Mesothelial cell of epicardium (in vitro differentiated cells): ENCODE measurements around the gene WDR7. TPM values are rescaled to one million over a fixed set of nuclear protein-coding genes. Genes with fewer than 3 reads are reported as not detected.

ENCODE experiments used
- DNase-seq, 2 experiments: peaks; one replicate each; pipeline ENCODE4 v3.0.0; 2021; ENCODE audit warnings: low spot score in 2 of 2; ENCODE audit not compliant: unreplicated experiment in 2 of 2
- H3K27ac Mint-ChIP-seq: 2 replicates; pipeline ENCODE4 v1.8.0; 2021; ENCODE audit warnings: mixed read lengths
- H3K27me3 Mint-ChIP-seq: 2 replicates; pipeline ENCODE4 v1.8.0; 2021; ENCODE audit warnings: low read depth, mixed read lengths
- H3K36me3 Mint-ChIP-seq: 2 replicates; pipeline ENCODE4 v1.8.0; 2021; ENCODE audit warnings: mixed read lengths
- H3K4me1 Mint-ChIP-seq: 2 replicates; pipeline ENCODE4 v1.8.0; 2021; ENCODE audit warnings: mixed read lengths
- H3K4me3 Mint-ChIP-seq: 2 replicates; pipeline ENCODE4 v1.8.0; 2021; ENCODE audit warnings: mild to moderate bottlenecking, moderate library complexity, mixed read lengths
- H3K9me3 Mint-ChIP-seq: 2 replicates; pipeline ENCODE4 v1.8.0; 2021; ENCODE audit warnings: mixed read lengths
- CTCF ChIP-seq: fragments of 200-600 bp; sonication (generic); IDR thresholded peaks from one replicate; pipeline ENCODE4 v1.5.0; 2021; ENCODE audit warnings: antibody characterized with exemption; ENCODE audit not compliant: unreplicated experiment
- total RNA-seq: library from RNA; stranded (reverse); gene quantifications from 3 replicates; pipeline ENCODE4 v1.2.1, GENCODE V29; 2021

The WDR7 gene
- total RNA-seq, 1 donor from 2014 or later, result 28.0 TPM

- no peak for TF ChIP-seq CTCF
- Mint-ChIP-seq H3K27ac (no peak overlapping the region), H3K4me1 (peaks cover 4% of the 10 kb centered on the region), H3K4me3 (no peak overlapping the region), H3K9me3 (peaks cover 3% of the 10 kb centered on the region), H3K27me3 (no peaks in the 10 kb centered on the region), H3K36me3 (peaks cover 5% of the 10 kb centered on the region)
- no peak for DNase-seq
Measured at GRCh38 chr18:56878711-56879110, 227.6 kb downstream of the WDR7 start.

GRCh38 chr18:56884511-56884910 lies 233.4 kb downstream of the WDR7 start:
- Mint-ChIP-seq H3K27me3 (no peaks in the 10 kb centered on the region), H3K27ac (no peak overlapping the region), H3K36me3 (peaks cover 22% of the 10 kb centered on the region), H3K4me3 (no peak overlapping the region), H3K9me3 (peaks cover 28% of the 10 kb centered on the region), H3K4me1 (no peaks in the 10 kb centered on the region)
- no peak for DNase-seq
- no peak for TF ChIP-seq CTCF

- no peak for TF ChIP-seq CTCF
- no peak overlapping the region for H3K4me3 Mint-ChIP-seq
- H3K27me3 Mint-ChIP-seq, result no peaks in the 10 kb centered on the region
Measured at GRCh38 chr18:56888978-56889377, 237.8 kb downstream of the WDR7 start.

GRCh38 chr18:56889621-56890020 lies 238.5 kb downstream of the WDR7 start:
- Mint-ChIP-seq H3K27ac (peak overlapping the region; percentile 43), H3K4me1 (peaks cover 9% of the 10 kb centered on the region), H3K4me3 (no peak overlapping the region), H3K27me3 (no peaks in the 10 kb centered on the region), H3K9me3 (peaks cover 16% of the 10 kb centered on the region), H3K36me3 (peaks cover 7% of the 10 kb centered on the region)
- no peak for TF ChIP-seq CTCF
- DNase-seq, result no peak

More at GRCh38 chr18:56888978-56889377, 237.8 kb downstream of the WDR7 start:
- H3K4me1 Mint-ChIP-seq, result peaks cover 9% of the 10 kb centered on the region
- H3K36me3 Mint-ChIP-seq, result peaks cover 13% of the 10 kb centered on the region
- H3K9me3 Mint-ChIP-seq, result peaks cover 22% of the 10 kb centered on the region
- no peak for DNase-seq
- H3K27ac Mint-ChIP-seq, result peak overlapping the region; percentile 21

- H3K36me3 Mint-ChIP-seq, result peaks cover 4% of the 10 kb centered on the region
- H3K4me1 Mint-ChIP-seq, result peaks cover 9% of the 10 kb centered on the region
- peak overlapping the region; percentile 48 for H3K27ac Mint-ChIP-seq
- peaks cover 9% of the 10 kb centered on the region for H3K9me3 Mint-ChIP-seq
- no peak overlapping the region for H3K4me3 Mint-ChIP-seq
- no peaks in the 10 kb centered on the region for H3K27me3 Mint-ChIP-seq
- no peak for TF ChIP-seq CTCF
- DNase-seq, result no peak
Measured at GRCh38 chr18:56890632-56891031, 239.5 kb downstream of the WDR7 start.

GRCh38 chr18:56891116-56891515 lies 240.0 kb downstream of the WDR7 start:
- Mint-ChIP-seq H3K9me3 (peaks cover 5% of the 10 kb centered on the region), H3K4me1 (peaks cover 9% of the 10 kb centered on the region), H3K27me3 (no peaks in the 10 kb centered on the region), H3K4me3 (no peak overlapping the region), H3K36me3 (peaks cover under 1% of the 10 kb centered on the region), H3K27ac (peak overlapping the region; percentile 53)
- TF ChIP-seq CTCF, result no peak
- DNase-seq, result no peak
